KMS-11 (cell line): ENCODE data around the gene CXADR.

ENCODE experiments used
- H2AFZ ChIP-seq: fragments of 200-600 bp; sonication (generic); 2 replicates; pipeline ENCODE4 v1.6.1; 2016; ENCODE audit warnings: antibody characterized with exemption, mixed run types, low read depth
- H3K27ac ChIP-seq: fragments of 200-600 bp; sonication (generic); 2 replicates; pipeline ENCODE4 v1.6.1; 2016; ENCODE audit warnings: mild to moderate bottlenecking, mixed run types
- H3K27me3 ChIP-seq: fragments of 200-600 bp; sonication (generic); 2 replicates; pipeline ENCODE4 v1.6.1; 2017; ENCODE audit warnings: mild to moderate bottlenecking, low read depth, mixed run types, moderate library complexity; ENCODE audit not compliant: insufficient read depth
- H3K36me3 ChIP-seq: fragments of 200-600 bp; sonication (generic); 2 replicates; pipeline ENCODE4 v1.6.1; 2017; ENCODE audit warnings: mild to moderate bottlenecking, mixed run types; ENCODE audit not compliant: insufficient read depth
- H3K4me1 ChIP-seq: fragments of 200-600 bp; sonication (generic); 2 replicates; pipeline ENCODE4 v1.6.1; 2016; ENCODE audit warnings: mild to moderate bottlenecking, low read depth, mixed run types; ENCODE audit not compliant: poor library complexity, severe bottlenecking
- H3K4me2 ChIP-seq: fragments of 200-600 bp; sonication (generic); 2 replicates; pipeline ENCODE4 v1.7.0; 2016; ENCODE audit warnings: mild to moderate bottlenecking, mixed run types
- H3K4me3 ChIP-seq: fragments of 200-600 bp; sonication (generic); IDR thresholded peaks from 2 replicates; pipeline ENCODE4 v1.6.1; 2017; ENCODE audit warnings: low read depth, low read length, mixed read lengths; ENCODE audit not compliant: insufficient read depth
- H3K79me2 ChIP-seq: fragments of 200-600 bp; sonication (generic); 2 replicates; pipeline ENCODE4 v1.6.1; 2016; ENCODE audit warnings: low read depth, mixed run types; ENCODE audit not compliant: insufficient read depth
- H3K9ac ChIP-seq: fragments of 200-600 bp; sonication (generic); 2 replicates; pipeline ENCODE4 v1.6.1; 2016; ENCODE audit warnings: mild to moderate bottlenecking, mixed run types
- H4K20me1 ChIP-seq: fragments of 200-600 bp; sonication (generic); 2 replicates; pipeline ENCODE4 v1.6.1; 2016; ENCODE audit warnings: mild to moderate bottlenecking, mixed run types; ENCODE audit not compliant: insufficient read depth
- CTCF ChIP-seq: fragments of 200-600 bp; sonication (generic); conservative IDR thresholded peaks from 2 replicates; pipeline ENCODE4 v1.6.1; 2017; ENCODE audit warnings: low read depth, mild to moderate bottlenecking, antibody characterized with exemption, low read length, moderate library complexity, mixed read lengths

The CXADR gene

DNA sequence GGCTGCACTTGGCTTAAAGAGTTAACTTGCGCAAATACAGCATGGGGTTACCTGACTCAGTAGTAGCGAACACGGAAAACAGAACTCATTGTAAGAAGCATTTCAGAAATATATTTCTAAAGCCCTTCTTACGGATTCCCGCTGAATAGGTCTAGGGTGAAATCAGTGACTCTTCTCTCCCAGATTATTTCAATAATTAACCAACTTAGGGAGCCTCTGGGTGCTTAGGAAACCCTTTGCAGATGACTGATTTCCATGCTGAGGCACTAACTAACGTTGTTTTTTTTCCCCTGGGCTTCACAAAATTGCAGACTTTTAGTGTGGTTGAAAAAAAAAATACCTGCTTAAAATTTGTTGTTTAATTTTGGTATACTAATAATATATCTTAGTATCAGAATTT is 59.6 kb downstream of the CXADR start:
- Histone ChIP-seq H3K4me1 (no peaks in the 10 kb centered on the region), H3K36me3 (no peaks in the 10 kb centered on the region), H3K4me3 (no peak overlapping the region), H3K9ac (no peak overlapping the region), H3K79me2 (no peaks in the 10 kb centered on the region), H3K27ac (no peak overlapping the region), H2AFZ (no peak overlapping the region), H4K20me1 (no peaks in the 10 kb centered on the region), H3K27me3 (no peaks in the 10 kb centered on the region), H3K4me2 (no peak overlapping the region)
- TF ChIP-seq CTCF: no peak

- H3K4me1 ChIP-seq: no peaks in the 10 kb centered on the region
- no peak overlapping the region for H3K4me3 ChIP-seq
- TF ChIP-seq CTCF: no peak
- H4K20me1 ChIP-seq: no peaks in the 10 kb centered on the region
- no peak overlapping the region for H3K4me2 ChIP-seq
- H2AFZ ChIP-seq: no peak overlapping the region
- no peak overlapping the region for H3K27ac ChIP-seq
- H3K36me3 ChIP-seq: no peaks in the 10 kb centered on the region
- H3K27me3 ChIP-seq: no peaks in the 10 kb centered on the region
- H3K9ac ChIP-seq: no peak overlapping the region
- H3K79me2 ChIP-seq: no peaks in the 10 kb centered on the region
Measured at GRCh38 chr21:17575076-17575475, 62.2 kb downstream of the CXADR start.

DNA sequence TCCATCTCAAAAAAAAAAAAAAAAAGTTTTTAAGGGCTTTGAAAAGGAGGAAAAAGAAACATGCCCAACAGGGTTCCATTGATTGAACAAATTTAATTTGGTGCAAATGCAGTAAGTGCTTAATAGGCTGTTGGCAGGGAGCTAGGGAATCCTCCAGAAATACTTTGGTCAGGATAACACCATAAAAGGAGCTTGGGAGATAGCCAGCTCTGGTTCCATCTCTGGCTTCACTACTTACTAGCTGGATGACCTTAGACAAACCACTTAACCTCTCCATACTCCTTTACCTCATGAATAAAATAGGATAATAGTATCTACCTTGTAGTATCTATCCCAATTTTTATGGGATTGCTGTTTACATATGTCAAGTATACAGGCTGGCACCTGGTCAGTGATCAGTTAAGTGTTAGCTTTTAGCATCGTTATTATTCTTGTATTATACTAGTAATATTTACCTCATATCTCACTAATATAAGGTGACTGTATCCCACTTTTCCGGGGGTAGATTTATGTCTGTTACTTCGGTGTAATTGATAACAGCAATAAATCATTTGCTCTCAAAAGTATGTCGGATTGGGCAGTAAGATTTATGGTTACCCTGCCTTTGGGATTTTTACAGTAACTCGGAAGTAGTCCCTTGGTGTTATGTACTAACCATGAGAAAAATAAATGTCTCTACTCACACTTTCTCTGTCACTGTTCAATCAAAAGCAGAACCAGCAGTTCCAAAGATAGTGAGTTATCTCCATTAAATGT is 63.4 kb downstream of the CXADR start:
- H3K27ac ChIP-seq: no peak overlapping the region
- H3K79me2 ChIP-seq: no peaks in the 10 kb centered on the region
- no peak overlapping the region for H2AFZ ChIP-seq
- H3K4me2 ChIP-seq: no peak overlapping the region
- no peaks in the 10 kb centered on the region for H3K27me3 ChIP-seq
- no peak for TF ChIP-seq CTCF
- no peaks in the 10 kb centered on the region for H3K36me3 ChIP-seq
- H3K4me1 ChIP-seq: no peaks in the 10 kb centered on the region
- no peak overlapping the region for H3K4me3 ChIP-seq
- H4K20me1 ChIP-seq: no peaks in the 10 kb centered on the region
- no peak overlapping the region for H3K9ac ChIP-seq

GRCh38 chr21:17577701-17578100 is 64.9 kb downstream of the CXADR start:
- Histone ChIP-seq H3K36me3 (no peaks in the 10 kb centered on the region), H3K4me1 (no peaks in the 10 kb centered on the region), H3K4me3 (no peak overlapping the region), H3K4me2 (no peak overlapping the region), H2AFZ (no peak overlapping the region), H3K79me2 (no peaks in the 10 kb centered on the region), H3K9ac (no peak overlapping the region), H4K20me1 (no peaks in the 10 kb centered on the region), H3K27ac (no peak overlapping the region), H3K27me3 (no peaks in the 10 kb centered on the region)
- TF ChIP-seq CTCF: no peak
